Activated CD4-positive, alpha-beta T cell treated with anti-CD3 and anti-CD28 coated beads, Interleukin-2, amount 50 U/mL, for 4 hours (primary cell): ENCODE measurements around the gene FBXL20.
"Not testable (repeated sequence)": the region's sequence is repeated elsewhere in the genome, so short reads cannot be mapped to it uniquely, and the experiment has no call there.

Experiments used
- DNase-seq, 2 experiments: peaks; one replicate each; pipeline ENCODE4 v3.0.0-alpha.2; 2020

The FBXL20 gene

GRCh38 chr17:39327109-39327508 lies 74.3 kb downstream of the FBXL20 start:
- DNase-seq = no peak

GRCh38 chr17:39325528-39326240 lies 75.7 kb downstream of the FBXL20 start:
- DNase-seq = no peak

GRCh38 chr17:39318636-39319035 lies 82.8 kb downstream of the FBXL20 start:
- no peak for DNase-seq

- no peak for DNase-seq
These were observed 94.8 kb downstream of the FBXL20 start for GRCh38 chr17:39306509-39307212.

- no peak for DNase-seq
These were observed 95.4 kb downstream of the FBXL20 start for GRCh38 chr17:39305978-39306377.

GRCh38 chr17:39304188-39304587 lies 97.2 kb downstream of the FBXL20 start:
- no peak for DNase-seq

GRCh38 chr17:39294060-39294459 lies 107.4 kb downstream of the FBXL20 start:
- no peak for DNase-seq

GRCh38 chr17:39292546-39292945 lies 108.9 kb downstream of the FBXL20 start:
- DNase-seq = not testable (repeated sequence)

GRCh38 chr17:39286513-39286912 lies 114.9 kb downstream of the FBXL20 start:
- not testable (repeated sequence) for DNase-seq

GRCh38 chr17:39284685-39285084 lies 116.7 kb downstream of the FBXL20 start:
- no peak for DNase-seq

- DNase-seq = no peak
These were observed 117.5 kb downstream of the FBXL20 start for GRCh38 chr17:39283896-39284295.

- DNase-seq = no peak
These were observed 118.3 kb downstream of the FBXL20 start for GRCh38 chr17:39283098-39283497.

GRCh38 chr17:39281806-39282205 lies 119.6 kb downstream of the FBXL20 start:
- DNase-seq = no peak

- not testable (repeated sequence) for DNase-seq
These were observed 123.2 kb downstream of the FBXL20 start for GRCh38 chr17:39278246-39278645.

GRCh38 chr17:39277110-39277509 lies 124.3 kb downstream of the FBXL20 start:
- no peak for DNase-seq

GRCh38 chr17:39276113-39276512 lies 125.3 kb downstream of the FBXL20 start:
- no peak for DNase-seq

- DNase-seq = no peak
These were observed 129.9 kb downstream of the FBXL20 start for GRCh38 chr17:39271546-39271945.

GRCh38 chr17:39270923-39271322 lies 130.5 kb downstream of the FBXL20 start:
- DNase-seq = no peak

GRCh38 chr17:39264119-39264518 lies 137.3 kb downstream of the FBXL20 start:
- DNase-seq = no peak

GRCh38 chr17:39261286-39261685 lies 140.1 kb downstream of the FBXL20 start:
- DNase-seq = peak in 1 of 2 experiments; percentile 15

GRCh38 chr17:39252788-39253460 lies 148.5 kb downstream of the FBXL20 start:
- no peak for DNase-seq

GRCh38 chr17:39251997-39252396 lies 149.4 kb downstream of the FBXL20 start:
- no peak for DNase-seq

GRCh38 chr17:39250076-39250475 lies 151.3 kb downstream of the FBXL20 start:
- DNase-seq = not testable (repeated sequence)

- DNase-seq = no peak
These were observed 155.2 kb downstream of the FBXL20 start for GRCh38 chr17:39246274-39246673.
